HG02970 (cell line): Measurements from ENCODE around the gene BTC.
"Not testable (repeated sequence)": the region's sequence is repeated elsewhere in the genome, so short reads cannot be mapped to it uniquely, and the experiment has no call there.

Source experiments
- ATAC-seq: cut with Tn5 transposase; IDR thresholded peaks from one replicate; pipeline ENCODE4 v1.9.1; 2021; ENCODE audit warnings: mild to moderate bottlenecking, moderate library complexity, moderate number of reproducible peaks; ENCODE audit not compliant: unreplicated experiment, low FRiP score

Gene BTC

DNA sequence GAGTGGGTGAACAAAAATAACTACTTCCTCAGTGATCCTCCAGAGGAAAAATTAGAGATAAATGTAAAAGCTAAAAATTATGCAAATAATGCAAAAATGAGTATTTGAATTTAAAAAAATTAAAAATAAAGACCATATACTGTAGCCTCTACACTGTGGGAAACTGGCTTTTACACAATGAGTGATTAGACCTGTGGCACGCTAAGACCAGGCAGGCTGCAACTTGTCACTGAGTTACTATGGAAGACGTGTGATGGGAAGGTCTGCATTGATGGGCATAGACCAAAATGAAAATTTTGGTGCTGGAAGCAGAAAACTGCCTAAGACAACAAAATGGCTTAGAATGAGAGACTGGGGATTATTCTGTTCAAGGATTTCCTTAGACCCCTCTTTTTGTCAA, 30.2 kb downstream of the BTC start:
- no peak for ATAC-seq

DNA sequence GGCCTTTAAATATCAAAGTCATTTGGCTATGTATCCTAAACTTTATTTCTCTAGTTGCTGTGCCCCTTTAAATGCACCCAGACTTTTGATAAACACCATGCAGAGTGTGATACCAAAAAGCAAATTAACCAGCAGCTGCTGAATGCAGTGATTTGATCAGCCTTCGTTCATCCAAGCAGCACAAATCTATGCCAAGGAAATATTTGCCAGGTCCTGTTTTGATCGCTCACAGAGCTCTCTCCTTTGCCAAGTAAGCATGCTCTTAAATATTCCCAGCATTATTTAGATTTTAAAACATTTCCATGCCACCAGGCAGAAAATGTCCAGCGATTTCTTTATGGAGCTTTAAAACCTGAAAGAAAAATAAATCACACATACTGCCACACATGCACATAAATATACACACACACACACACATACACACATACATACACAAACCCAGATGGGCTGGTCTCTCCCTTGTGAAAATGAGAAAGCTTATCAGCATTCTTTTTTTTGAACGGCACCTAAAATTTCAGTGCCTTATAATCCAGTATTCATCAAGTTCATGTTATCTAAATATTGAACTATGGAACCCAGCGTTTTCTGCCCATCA, 35.7 kb downstream of the BTC start:
- no peak for ATAC-seq

DNA sequence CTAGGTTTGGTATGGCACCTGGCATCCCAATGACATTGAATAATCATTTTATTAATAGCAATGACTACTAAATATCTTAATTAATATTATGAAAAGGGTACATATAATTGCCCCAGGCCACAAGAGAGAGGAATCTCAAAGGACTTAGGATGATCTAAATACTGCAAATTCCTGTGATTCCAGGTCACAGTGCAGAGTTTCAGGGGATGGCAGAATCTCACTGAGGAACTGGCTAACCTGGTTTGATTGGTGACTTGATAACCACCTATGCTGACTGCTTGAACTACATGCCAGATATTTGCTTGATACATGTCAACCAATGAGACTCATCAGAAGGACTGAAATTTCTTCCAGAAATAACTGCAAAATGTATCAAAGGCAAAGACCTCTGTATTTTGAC, 37.2 kb downstream of the BTC start:
- ATAC-seq = no peak

DNA sequence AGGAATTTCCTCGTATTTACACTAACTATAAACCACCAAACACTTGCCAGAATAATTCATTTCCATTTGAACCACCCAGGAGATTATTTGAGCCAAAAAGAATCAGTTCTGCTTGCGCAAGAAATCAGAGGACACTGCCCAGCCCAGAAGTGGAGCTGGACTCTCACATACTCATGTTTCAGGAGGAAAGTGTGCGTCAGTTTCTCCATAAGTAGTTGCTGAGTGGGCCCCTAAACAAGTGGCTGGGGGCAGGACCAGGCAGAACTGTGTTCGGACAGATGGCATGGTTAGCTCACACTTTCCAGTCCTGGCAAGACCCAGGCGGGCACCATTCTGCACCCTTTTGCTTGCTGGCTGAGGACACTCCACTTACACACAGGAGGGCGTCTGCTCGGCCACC, 38.8 kb downstream of the BTC start:
- ATAC-seq = no peak

DNA sequence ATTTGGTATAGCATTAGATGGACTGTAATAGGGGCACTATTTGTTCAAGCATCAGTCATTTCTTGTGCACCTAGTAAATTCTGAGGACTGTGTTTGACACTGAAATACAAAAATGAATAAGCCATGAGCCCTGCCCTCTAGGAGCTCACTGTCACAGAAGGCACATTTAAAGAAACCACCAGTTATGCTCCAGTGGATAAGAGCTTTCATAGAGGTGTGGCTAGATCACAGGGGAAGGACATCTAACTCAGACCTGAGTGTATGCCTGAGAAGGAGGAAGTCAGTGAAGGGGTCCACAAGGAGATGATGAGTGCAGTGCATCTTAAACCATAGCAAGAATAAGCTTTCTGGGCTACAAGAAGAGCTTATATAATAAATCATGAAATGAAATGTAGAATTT, 40.1 kb downstream of the BTC start:
- no peak for ATAC-seq

DNA sequence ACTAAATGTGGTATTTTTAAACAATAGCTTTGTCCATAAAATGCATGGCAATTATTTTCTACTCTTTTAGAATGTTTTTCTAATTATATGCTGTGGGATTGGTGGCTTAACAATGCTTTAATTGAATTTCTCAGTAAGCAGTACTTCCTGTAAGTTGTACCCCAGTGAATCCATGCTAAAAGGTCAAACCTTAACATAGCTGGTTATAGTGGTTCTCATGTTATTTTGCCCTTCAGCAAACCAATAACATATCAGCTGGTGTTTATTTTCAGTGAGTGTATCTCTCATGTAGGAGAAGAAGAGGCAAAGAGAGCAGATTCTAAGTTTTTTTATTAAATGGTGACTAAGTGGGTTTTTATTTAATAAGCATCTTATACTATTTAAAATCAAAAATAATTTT, 41.5 kb downstream of the BTC start:
- ATAC-seq = no peak

DNA sequence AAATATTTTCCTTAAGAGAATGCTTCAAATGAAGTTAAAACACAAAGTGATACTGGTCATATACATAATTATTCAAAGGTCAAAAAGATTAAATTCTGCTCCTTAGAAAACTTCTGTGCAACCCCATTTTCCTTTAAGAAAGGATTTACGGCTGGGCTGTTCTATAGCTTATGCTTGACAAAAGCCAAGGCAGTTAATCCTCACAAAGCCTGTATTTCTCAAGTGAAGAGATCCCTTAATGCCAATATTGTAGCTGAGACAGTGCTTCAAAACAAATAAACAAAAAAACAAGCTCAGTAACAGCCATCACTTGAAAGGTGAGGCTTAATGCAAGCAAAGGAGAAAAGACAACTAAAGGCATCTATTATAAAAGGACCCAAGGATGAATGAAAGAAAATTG, 42.5 kb downstream of the BTC start:
- no peak for ATAC-seq

DNA sequence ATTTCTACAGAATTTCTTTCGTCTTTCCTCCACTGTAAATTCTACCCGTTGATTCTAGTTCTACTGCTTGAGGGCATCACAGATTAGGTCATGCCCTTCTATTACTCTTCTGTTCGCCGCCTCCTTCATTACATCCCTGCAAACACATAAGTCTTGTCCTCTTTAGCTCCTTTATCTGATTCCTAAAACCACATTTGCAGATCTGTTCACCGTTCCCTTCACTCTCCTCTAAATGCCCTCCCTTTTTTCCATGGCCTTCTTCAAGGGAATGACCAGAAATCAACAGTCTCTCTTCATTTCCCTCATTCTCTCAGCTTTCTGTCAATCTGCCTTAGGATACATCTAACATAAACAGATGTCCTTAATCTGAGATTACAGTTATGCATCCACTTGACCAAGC, 43.1 kb downstream of the BTC start:
- no peak for ATAC-seq

DNA sequence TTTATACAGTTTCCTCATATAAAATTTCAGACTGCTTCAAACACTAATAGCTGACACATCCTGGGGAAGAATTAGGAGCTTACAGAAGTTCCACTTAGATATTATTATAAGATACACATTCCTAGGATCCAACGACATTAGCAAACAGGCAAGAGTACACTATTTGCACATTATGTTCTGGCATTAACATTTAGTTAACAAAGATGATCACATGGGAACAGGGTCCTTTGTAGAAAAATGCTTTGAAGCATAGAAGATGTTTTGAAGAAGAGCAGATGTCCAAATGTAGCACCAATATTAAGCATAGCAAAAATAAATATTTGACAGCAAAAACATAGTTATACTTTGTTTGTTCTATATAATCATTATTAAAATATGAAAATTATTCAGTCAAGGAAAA, 52.1 kb downstream of the BTC start:
- no peak for ATAC-seq

DNA sequence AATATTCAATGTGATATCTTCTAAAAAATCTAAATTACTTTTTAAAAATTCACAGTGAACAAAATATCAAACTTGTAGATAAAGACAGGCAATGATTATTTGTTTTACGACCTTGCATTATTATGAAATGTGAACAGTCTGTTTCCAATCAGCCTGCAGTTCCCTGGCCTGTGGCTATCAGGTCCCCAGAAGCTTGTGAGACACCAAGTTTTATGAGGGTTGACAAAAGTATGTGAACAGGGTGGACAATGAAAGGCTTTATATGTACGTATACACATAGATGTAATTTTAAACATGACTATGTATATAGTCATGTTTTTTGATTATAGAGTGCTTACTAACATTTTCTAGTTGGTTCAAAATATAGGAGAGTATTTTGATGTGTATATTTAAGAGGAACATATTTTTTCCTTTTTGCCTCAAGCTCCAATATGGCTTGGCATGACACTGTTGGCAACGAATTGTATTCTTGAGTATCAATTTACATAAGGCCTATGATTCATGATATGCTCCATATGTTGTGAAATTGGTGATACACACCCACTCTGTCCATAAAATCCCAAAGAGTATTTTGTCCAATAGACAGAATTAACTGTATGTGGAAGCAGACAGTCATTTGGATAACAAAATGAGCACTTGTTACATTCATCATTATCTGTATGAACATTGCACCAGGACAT, 55.7 kb downstream of the BTC start:
- ATAC-seq = no peak

DNA sequence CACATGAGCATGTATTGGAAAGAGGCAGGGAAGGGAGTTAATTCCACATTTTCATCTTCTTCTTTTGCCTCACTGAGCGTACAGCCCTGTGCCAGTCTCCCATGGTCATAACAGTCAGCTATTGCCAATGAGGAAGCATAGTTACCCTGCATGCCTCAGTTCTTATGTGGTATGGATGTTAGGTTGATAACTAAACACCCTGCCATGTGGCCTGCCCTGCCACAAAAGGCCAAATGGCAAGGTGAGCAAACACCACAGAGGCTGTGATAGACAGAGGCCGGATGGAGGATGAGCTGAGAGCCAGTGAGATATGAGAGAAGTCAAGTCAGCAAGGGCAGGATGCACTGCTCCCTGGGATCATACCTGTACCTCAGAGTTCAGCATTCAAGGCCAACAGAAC, 59.3 kb downstream of the BTC start:
- no peak for ATAC-seq

DNA sequence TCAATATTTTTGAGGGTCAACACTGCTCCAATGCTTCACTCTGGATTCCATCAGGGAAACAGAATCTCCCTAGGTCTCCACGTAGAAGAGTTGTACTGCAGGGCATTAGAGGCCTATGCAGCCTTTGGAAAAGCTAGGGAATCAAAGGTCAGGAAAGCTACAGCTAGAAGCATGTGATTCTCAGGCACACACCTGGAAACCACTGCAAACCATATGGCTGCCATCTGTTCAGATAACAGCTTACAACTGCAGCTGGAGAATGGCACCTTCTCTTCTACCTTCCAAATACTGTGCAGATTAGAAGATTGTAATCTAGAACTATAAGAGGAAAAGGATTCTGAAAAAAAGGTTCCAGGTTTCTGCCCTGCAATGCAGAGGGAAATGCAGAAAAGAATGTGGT, 60.6 kb downstream of the BTC start:
- no peak for ATAC-seq

DNA sequence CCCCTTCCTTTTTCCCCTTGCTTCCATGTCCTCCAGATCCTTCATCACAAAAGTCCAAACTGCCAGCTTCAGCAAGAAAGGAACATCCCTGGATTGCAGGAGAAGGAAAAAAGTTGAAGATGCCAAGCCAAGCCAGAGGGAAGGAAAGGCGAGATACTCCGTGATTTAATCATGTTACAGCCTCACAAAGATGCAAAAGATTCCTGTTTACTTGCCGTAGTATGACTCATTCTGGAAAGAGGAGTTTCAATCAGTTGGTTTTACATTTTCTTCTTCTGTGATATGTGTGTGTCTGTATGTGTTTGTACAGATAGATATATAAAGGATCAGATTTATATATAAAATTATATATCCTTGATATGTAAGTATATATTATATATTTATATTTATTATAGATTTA, 69.3 kb downstream of the BTC start:
- ATAC-seq = no peak

DNA sequence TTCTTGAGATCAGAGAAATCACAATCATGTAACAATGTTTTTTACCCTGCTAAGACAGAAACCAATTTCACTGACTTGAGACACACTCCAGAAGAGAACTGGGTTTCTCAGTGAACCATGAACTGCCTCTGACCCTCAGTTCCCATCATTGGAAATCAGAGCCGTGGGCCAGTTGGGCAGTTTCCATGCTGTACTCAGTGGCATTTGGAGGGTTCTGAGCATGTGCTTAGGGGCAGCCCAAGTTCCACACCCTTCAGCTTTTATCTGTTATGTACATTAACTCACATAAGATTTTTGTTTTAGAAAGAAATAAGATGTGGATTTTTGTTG, 77.9 kb downstream of the BTC start:
- ATAC-seq = no peak

DNA sequence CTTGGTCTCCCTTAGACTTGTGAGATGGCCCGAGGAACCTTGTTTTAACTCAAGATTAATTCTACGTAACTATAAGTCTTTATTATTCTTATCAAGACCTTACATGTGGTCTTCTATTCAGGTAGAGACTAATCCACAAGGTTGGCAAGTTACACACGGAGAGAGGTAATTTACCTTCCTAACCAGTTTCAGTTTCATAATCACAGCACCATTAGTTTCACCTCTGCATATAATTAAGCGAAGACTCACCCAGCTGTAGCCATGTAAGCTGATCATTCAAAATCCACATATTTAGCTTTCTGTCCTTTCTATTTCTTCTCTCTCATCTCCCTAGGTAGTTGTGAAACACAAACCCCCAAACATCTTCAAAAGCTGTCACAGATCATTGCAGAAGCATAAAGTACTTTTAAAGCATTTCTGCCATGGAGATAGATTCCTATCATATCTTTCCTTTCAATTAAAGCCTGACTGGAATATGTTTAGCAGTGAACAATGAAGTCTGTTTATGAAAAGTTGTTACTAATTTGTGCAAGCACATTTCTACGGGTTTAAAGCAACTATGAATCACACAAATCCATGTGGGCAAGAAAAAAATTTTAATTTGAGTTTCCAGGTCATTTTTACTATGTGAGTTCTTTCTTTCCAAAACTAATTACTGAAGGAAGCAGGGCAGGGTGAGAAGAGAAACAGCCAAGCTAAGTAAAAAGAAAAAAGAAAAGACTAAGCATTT, 78.5 kb downstream of the BTC start:
- no peak for ATAC-seq

DNA sequence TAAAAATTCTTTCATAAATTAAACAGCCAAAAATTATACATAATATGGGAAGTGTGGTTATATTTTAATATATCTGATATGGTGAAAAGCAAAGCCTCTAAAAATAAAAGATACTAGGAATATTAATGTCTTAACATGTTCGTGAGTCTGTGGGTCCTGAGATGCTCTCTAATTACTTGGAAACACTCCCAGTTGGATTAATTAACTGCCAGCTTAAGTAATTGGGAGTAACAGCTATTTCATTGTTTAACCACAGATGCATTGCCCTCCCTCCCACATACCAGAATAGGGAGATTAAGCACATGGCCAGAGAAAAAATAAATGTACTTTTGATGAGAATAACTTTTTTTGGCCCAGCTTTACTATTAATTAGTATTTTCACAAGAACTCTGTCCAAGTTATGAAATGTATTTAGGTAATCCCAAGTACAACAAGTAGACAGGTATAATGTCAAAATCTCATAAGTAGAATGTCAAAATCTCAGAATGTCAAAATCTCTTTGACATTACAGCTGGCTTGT, 79.7 kb downstream of the BTC start:
- no peak for ATAC-seq

DNA sequence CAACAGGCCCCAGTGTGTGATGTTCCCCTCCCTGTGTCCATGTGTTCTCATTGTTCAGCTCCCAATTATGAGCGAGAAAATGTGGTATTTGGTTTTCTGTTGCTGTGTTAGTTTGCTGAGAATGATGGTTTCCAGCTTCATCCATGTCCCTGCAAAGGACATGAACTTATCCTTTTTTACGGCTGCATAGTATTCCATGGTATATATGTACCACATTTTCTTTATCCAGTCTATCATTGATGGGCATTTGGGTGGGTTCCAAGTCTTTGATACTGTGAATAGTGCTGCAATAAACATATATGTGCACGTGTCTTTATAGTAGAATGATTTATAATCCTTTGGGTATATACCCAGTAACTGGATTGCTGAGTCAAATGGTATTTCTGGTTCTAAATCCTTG, 86.2 kb downstream of the BTC start:
- not testable (repeated sequence) for ATAC-seq
